Right lobe of liver (tissue), 4 donors: ENCODE data around the gene RETREG1.

Source experiments
- POLR2A ChIP-seq: fragments of 450-650 bp; IDR thresholded peaks from one replicate; pipeline ENCODE4 v1.6.1; 2017; ENCODE audit warnings: antibody characterized with exemption, mild to moderate bottlenecking
- TF ChIP-seq, protein P1 (sequence below), 4 donors: fragments of 200-600 bp in 3 of 4; fragments of 450-650 bp in 1 of 4; IDR thresholded peaks; one replicate each; pipeline versions ENCODE4 v1.5.1 to v1.8.0; 2016 to 2022; ENCODE audit warnings: antibody characterized with exemption in 4 of 4, mild to moderate bottlenecking in 2 of 4
- donor health status: DM: no; HTN: no; CAD: no.
- donor health status: DM: no; HTN: no; CAD: no.
- donor health status: DM: no; HTN: yes; CAD: no.

DNA sequence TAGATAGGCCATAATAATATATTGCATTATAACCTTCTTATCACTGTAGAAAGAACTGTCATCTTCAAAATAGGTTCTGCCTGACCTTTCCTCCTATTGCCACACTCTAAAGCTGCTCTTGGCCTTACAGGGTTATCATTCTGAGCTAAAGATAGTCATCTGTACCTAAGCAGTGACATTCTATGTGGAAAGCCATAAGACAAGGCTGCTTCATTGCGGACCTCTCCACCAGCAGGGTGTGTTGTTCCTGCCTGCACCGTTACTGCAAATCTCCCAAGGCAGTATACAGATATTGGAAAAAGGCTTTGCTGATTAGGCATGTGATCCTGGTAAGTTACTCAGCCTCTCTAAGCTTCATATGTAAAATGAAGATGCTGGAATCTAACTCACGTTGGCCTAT is 159.3 kb downstream of the RETREG1 start:
- TF ChIP-seq, protein P1, sequence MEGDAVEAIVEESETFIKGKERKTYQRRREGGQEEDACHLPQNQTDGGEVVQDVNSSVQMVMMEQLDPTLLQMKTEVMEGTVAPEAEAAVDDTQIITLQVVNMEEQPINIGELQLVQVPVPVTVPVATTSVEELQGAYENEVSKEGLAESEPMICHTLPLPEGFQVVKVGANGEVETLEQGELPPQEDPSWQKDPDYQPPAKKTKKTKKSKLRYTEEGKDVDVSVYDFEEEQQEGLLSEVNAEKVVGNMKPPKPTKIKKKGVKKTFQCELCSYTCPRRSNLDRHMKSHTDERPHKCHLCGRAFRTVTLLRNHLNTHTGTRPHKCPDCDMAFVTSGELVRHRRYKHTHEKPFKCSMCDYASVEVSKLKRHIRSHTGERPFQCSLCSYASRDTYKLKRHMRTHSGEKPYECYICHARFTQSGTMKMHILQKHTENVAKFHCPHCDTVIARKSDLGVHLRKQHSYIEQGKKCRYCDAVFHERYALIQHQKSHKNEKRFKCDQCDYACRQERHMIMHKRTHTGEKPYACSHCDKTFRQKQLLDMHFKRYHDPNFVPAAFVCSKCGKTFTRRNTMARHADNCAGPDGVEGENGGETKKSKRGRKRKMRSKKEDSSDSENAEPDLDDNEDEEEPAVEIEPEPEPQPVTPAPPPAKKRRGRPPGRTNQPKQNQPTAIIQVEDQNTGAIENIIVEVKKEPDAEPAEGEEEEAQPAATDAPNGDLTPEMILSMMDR (IDR thresholded peaks at IDR 0.05): peak in 1 of 4 donors; percentile 12
- no peak for TF ChIP-seq POLR2A
